ENCODE results near the gene SPINK4. TPM values are rescaled to one million over a fixed set of nuclear protein-coding genes. Genes with fewer than 3 reads are reported as not detected.

The SPINK4 gene
- total RNA-seq, 4 donors from 2014 or later, result not detected

DNA sequence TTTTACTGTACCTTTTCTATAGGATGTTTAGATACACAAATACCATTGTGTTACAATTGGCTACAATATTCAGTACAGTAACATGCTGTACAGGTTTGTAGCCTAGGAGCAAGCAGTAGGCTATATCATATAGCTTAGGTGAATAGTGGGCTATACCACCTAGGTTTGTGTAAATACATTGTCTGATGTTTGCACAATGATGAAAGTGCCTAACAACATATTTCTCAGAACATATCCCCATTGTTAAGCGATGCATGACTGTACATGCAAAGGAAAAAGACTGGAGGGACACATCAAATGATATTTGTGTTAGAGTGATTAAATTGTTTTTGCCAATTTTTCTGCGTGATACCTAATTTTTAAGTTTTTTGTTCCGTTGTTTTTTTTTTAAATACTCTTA, 30.2 kb downstream of the SPINK4 start:
- Histone ChIP-seq H3K36me3 (no peaks in the 10 kb centered on the region), H3K9me3 (no peaks in the 10 kb centered on the region), H3K27me3 (no peaks in the 10 kb centered on the region), H3K4me1 (peaks cover 8 to 9% of the 10 kb centered on the region in 2 donors), H3K27ac (no peak overlapping the region), H3K4me3 (no peak overlapping the region)
- no peak for DNase-seq
- intact Hi-C loops (cut with DNase I; ENCODE audit: low total_unique reads), result no loop called here
- TF ChIP-seq, protein P1, sequence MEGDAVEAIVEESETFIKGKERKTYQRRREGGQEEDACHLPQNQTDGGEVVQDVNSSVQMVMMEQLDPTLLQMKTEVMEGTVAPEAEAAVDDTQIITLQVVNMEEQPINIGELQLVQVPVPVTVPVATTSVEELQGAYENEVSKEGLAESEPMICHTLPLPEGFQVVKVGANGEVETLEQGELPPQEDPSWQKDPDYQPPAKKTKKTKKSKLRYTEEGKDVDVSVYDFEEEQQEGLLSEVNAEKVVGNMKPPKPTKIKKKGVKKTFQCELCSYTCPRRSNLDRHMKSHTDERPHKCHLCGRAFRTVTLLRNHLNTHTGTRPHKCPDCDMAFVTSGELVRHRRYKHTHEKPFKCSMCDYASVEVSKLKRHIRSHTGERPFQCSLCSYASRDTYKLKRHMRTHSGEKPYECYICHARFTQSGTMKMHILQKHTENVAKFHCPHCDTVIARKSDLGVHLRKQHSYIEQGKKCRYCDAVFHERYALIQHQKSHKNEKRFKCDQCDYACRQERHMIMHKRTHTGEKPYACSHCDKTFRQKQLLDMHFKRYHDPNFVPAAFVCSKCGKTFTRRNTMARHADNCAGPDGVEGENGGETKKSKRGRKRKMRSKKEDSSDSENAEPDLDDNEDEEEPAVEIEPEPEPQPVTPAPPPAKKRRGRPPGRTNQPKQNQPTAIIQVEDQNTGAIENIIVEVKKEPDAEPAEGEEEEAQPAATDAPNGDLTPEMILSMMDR (IDR thresholded peaks at IDR 0.05), result no peak
- TF ChIP-seq POLR2A (IDR thresholded peaks at IDR 0.05), result no peak

DNA sequence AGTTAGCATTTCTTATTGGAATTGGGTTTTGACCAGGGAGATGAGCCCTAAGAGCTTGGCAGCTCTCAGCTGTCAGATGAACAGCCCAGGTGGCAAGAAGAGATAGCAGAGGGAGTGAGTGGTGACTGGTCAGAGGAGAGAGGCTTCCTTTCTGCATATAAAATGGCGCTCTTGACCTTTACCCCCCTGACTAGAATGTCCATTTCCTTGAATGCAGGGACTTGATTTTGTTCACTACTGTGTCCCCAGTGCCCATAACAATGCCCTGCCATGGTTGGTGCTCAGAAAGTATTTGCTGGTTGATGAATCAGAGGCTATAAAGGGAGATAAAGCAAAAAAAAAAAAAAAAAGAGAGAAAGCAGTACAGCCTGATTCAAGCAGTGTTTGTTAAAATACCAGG, 32.1 kb downstream of the SPINK4 start:
- H3K27ac ChIP-seq, result no peak overlapping the region
- intact Hi-C loops (cut with DNase I; ENCODE audit: low total_unique reads), result no loop called here
- H3K9me3 ChIP-seq, result no peaks in the 10 kb centered on the region
- no peak overlapping the region for H3K4me3 ChIP-seq
- DNase-seq, result no peak
- no peaks in the 10 kb centered on the region for H3K36me3 ChIP-seq
- no peaks in the 10 kb centered on the region for H3K4me1 ChIP-seq
- TF ChIP-seq, protein P1 (IDR thresholded peaks at IDR 0.05), result no peak
- TF ChIP-seq POLR2A (IDR thresholded peaks at IDR 0.05), result no peak
- H3K27me3 ChIP-seq, result no peaks in the 10 kb centered on the region

DNA sequence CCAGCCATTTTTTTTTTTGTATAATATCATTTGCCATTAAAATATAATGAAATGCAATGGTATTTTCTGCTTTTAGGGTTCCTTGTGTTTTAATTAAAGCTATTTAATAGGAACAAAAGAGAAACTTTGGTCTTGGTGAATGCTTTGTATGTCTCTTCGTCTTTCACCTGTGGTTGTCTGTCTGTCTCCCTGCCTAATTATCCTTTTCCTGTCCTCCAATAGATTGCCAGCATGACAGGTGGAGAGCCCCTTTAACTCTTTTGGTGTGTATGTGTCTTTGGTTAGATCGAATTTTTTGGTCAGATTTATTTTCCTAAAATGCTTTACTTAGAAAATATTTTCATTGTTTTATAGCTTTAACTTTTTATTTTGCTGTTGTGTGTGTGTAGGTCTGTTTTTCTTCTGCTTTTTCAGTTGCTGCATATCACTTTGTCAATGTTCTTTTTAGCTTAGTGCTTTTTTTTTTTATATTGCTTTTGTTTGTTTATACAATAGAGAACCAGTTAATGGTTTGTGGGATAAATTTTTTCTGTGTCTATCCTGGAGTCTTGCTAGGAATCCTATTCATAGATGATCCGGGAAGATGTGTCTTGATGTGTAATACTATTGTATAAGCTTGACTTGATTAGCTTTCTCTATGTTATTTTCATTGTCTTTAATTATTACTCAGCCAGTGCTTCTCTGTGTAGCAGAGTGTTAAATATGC, 33.5 kb downstream of the SPINK4 start:
- intact Hi-C loops (cut with DNase I; ENCODE audit: low total_unique reads), result no loop called here
- DNase-seq, result no peak
- H3K36me3 ChIP-seq, result no peaks in the 10 kb centered on the region

DNA sequence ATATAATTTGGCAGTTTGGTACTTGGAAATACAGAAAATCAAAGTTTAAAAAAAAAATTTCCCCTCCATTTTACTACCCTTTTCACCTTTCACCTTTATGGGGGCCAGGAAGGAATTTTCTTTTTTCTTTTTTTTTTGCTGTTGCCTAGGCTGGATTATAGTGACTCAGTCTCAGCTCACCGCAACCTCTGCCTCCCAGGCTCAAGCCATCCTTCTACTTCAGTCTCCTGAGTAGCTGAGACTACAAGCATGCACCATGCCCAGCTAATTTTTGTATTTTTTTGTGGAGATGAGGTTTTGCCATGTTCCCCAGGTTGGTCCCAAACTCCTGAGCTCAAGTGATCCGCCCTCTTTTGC, 34.0 kb downstream of the SPINK4 start:
- H3K4me3 ChIP-seq, result no peak overlapping the region
- intact Hi-C loops (cut with DNase I; ENCODE audit: low total_unique reads), result no loop called here
- H3K27me3 ChIP-seq, result no peaks in the 10 kb centered on the region
- H3K9me3 ChIP-seq, result no peaks in the 10 kb centered on the region
- H3K4me1 ChIP-seq, result no peaks in the 10 kb centered on the region
- no peak overlapping the region for H3K27ac ChIP-seq
- no peaks in the 10 kb centered on the region for H3K36me3 ChIP-seq
- TF ChIP-seq POLR2A (IDR thresholded peaks at IDR 0.05), result no peak
- TF ChIP-seq, protein P1 (IDR thresholded peaks at IDR 0.05), result no peak
- DNase-seq, result no peak

More for the DNA sequence above, 33.5 kb downstream of the SPINK4 start:
- TF ChIP-seq POLR2A (IDR thresholded peaks at IDR 0.05), result no peak
- TF ChIP-seq, protein P1 (IDR thresholded peaks at IDR 0.05), result no peak
- Histone ChIP-seq H3K27me3 (no peaks in the 10 kb centered on the region), H3K9me3 (no peaks in the 10 kb centered on the region), H3K27ac (no peak overlapping the region), H3K4me1 (no peaks in the 10 kb centered on the region), H3K4me3 (no peak overlapping the region)

DNA sequence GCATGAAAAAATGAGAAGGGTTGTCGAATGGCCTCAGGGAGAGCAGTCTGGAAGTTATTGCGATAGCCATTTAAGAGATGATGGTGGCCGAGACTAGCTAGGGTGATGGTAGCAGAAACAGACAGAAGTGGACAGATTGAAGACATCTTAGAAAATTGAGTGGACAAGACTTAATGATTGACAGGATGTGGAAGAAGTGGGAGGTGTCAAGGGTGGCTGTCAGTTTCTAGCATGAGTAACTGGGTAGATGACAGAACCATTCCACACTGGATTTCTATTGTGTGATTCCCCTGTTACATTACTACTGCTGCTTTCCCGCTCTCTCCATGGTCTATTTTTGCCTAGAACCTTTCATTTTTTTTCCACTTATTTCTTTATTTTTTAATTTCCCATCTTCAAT, 37.5 kb downstream of the SPINK4 start:
- intact Hi-C loops (cut with DNase I; ENCODE audit: low total_unique reads), result no loop called here

More for the DNA sequence above, 37.5 kb downstream of the SPINK4 start:
- H3K4me1 ChIP-seq, result no peaks in the 10 kb centered on the region
- TF ChIP-seq POLR2A (IDR thresholded peaks at IDR 0.05), result no peak
- TF ChIP-seq, protein P1 (IDR thresholded peaks at IDR 0.05), result no peak
- no peaks in the 10 kb centered on the region for H3K36me3 ChIP-seq
- H3K9me3 ChIP-seq, result no peaks in the 10 kb centered on the region
- no peak for DNase-seq
- no peak overlapping the region for H3K27ac ChIP-seq
- no peaks in the 10 kb centered on the region for H3K27me3 ChIP-seq
- H3K4me3 ChIP-seq, result no peak overlapping the region

All from uterus (tissue), 4 donors.